Colon (tissue), 2 donors: ENCODE results near the gene IPO9.

ENCODE experiments used
- FAIRE-seq: peaks from 2 replicates; lab custom pipeline; 2012; peaks lifted over from hg19 to GRCh38; lab: Jason Lieb, UNC
- donor health status: control.
- donor health status: control.

IPO9 gene

DNA sequence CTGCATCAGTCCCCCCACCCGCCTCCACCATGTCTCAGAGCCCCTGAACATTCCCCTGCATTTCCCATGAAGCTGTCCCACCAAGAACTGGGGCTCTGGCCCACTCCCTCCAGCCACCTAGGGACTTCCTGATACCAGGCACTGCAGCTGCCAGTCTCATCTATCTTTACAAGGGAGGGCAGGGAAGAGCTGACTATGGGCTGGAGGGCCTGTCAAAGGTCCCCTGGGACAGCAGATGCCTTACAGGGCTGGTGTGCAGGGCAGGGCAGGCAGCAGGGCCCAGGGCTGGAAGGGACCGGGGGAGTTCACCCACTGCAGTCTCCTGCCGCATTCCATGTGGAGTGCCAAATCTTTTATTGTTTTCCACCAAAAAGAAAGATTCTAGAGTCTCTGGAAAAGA lies 77.4 kb downstream of the IPO9 start:
- FAIRE-seq: no peak

DNA sequence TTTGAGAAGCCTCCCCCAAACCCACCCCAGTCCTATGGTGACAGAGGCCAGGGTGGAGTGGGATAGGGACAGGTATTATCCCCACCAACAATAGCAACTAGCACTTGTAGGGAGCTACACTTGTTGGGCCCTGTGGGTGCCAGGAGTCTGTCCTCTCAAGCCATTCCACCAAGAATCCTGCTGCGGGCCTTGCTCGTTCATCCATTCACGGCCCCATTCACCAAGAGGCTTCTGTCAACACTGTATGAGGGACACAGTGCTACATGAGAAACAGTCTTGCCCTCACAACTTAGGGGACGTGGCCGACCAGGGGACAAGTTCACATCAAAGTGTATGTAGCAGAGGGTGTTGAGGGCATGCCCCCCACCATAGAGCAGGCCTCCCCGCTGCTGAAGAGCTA lies 78.7 kb downstream of the IPO9 start:
- no peak for FAIRE-seq

DNA sequence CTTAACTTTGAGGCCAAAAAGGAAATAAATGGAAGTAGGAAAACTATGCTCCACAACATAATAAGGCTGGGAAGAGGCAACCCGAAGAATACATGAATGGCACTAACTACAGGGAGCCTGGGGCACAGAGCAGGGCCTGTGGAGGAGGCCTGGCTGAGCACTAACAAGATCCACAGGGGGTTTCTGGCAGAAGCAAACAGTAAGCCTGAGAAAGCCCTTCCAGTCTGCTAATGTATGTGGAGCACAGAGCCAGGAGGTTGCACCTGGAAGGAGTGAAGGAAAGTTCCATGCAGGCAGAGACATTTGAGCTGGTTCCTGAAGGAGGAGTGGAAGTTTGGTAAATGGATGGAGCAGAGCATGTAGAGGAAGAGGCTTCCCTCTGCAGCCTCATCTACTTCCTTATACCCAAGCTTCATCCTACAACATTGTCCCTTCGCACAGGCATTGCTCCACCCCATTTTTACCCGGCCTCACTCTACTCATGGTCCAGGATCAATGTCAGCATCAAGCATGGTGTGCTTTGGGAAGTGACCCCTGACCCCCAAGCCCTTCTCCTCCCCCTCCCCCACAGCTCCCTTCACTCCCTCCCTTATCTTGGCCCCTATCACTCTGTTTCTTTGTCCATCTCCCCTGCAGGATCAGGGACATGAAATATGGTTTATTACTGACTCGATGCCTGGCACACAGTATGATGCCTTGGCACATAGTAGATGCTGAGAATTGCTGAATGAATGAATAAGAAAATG lies 83.0 kb downstream of the IPO9 start:
- no peak for FAIRE-seq

DNA sequence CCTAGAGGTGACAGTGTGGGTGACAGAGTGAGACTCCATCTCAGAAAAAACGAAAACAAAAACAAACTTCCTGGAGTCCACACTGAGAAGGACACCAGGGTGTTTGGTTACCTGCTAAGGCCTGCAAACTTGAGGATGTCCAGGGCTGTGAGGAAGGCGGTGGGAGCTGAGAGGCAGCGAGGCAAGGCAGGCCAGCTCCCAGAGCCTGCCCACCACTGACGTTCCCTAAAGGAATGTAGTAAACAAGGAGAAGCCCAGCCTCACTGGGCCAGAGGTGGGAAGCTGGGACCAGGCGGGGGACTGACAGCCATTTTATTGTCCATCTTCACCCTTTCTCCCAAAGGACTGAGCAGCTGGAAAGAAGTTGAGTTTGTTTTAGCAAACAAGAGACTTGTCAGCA lies 83.9 kb downstream of the IPO9 start:
- no peak for FAIRE-seq

DNA sequence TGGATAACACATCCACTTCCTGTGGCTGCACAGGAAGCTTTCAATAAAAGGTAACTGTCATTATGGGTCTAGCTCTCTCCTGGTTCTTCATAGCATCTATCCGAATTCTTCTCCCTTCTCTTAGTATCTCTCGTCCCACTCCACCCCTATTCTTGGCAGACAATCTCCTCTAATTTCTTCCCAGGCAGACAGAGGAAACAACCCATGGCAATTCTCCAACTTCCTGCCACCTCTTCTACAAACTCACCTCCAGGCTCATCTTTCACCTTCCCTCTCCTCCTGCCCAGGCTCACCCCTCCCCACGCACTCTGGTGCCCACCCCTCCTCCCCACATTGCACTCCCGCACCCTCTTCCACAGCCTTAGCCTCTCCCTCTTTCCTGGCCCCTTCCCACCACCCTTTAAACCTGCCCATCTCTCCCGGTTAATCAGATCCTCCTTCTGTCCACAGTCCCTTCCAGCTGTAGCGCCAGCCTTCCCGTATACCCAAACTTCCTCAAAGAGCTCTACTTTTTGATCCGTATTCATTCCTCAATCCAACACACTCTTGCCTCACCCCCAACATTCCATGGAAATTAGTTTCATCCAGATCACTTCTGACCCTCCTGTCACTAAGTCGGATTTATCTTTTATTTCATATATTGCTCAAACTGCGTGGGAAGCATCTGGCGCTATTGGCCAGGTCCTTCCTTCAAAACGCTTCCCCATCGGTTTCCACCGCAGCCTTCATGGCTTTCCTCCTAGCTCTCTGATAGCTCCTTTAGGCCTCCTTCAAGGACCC lies 85.7 kb downstream of the IPO9 start:
- FAIRE-seq: no peak

DNA sequence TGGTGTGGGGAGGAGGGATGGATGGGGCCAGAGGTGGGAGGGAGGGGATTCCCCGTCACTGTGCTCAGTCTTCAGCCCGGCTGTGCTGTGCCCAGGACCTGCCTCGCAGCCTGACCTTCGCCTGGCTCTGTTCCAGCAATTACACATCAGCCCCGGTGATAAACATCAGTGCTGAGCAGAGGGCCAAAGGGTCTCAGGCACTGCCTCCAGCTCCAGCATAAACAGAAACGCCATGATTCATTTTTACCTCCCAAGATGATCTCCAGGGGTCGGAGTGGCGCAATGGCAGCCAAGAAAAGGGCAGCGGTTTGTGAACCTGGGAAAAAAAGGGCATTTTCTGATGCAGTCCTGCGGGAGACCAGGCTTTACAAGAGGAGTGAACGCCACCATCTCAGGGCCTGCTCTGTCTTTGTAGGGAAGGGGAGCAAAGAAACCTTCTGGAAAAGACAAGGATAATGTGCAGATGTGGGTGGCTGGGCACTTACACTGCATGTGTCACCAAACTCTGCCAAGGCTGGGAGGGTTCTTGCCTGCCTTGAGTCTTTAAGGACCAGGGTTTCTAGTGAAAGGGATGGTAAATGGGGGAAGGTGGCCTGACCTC lies 87.8 kb downstream of the IPO9 start:
- no peak for FAIRE-seq

DNA sequence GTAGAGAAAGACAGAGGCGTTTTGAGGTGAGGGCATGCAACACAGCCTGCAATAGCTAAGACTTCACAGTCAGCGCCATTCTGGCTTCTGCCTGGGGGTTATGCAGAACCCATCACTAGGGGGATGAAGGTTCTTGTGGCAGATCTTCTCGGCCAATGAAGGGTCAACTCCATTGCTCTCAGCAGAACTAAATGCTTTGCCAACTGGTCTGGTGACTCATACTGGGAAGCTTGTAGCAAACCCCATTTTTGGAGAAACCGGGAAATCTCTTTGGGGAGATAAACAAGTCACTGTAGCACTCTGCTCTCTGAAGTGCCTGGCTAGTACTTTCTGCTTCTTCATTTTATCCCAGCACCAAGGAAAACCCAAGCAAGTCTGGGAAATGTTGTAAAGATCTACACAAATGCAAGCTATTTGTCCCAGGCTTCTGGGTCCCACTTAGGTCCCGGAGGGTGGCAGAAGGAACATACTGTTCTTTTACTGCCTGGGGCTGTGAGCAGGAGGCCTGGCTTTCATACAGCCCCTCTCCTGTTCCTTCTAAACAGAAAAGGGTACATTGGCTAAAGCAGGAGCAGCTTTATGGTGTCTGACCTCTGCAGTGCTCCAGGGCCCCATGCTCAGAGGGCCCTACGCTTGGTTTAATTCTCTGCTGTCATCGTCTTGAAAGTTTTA lies 88.5 kb downstream of the IPO9 start:
- no peak for FAIRE-seq

DNA sequence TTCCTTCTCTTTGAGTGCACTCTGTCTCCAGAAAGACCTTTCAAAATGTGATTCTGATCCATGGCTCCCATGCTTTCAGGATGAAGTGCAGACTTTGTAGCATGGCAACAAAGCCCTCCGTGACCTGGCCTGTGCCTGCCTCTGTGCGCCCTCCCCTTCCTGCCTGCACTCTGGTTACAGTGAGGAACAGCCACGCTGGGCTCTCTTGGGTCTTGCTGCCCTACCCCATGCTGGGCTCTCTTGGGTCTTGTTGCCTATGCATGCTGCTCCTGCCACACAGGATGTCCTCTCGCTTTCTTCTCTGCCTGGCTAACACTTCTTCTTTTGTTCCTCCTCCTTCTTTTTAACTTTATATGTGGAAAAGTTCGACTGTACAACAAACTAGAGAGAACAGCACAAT lies 89.4 kb downstream of the IPO9 start:
- no peak for FAIRE-seq

DNA sequence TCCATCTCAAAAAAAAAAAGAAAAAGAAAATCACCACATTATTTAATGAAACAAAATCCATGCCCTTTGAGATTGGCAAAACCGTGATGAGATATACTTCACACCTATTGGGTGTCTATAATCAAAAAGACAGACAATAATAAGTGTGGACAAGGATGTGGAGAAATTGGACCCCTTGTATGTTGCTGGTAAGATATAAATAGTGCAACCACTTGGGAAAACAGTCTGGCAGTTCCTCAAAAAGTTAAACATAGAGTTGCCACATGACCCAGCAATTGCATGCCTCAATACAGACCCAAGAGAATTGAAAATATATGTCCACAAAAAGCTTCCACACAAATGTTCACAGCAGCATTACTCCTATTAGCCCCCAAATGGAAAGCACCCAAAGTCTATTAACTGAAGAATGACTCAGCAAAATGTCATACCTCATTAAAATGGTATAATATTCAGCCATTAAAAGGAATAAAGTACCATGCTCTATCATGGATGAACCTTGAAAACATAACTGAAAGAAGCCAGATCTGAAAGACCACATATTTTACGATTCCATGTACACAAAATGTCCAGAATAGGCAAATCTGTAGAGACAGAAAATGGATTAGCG lies 93.1 kb downstream of the IPO9 start:
- FAIRE-seq: no peak

DNA sequence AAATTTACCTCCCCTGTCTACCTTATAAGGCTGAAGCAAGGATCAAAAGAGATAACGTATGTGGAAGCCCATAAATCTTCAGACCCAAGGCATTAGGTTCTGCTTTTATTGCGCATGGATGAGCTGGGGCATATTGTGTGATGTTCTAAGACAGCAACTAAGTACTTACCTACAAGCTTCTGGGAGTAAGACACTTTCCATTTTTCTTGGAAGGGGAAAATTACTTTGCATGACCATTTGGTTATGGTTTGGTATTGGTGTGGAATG lies 96.3 kb downstream of the IPO9 start:
- FAIRE-seq: no peak

DNA sequence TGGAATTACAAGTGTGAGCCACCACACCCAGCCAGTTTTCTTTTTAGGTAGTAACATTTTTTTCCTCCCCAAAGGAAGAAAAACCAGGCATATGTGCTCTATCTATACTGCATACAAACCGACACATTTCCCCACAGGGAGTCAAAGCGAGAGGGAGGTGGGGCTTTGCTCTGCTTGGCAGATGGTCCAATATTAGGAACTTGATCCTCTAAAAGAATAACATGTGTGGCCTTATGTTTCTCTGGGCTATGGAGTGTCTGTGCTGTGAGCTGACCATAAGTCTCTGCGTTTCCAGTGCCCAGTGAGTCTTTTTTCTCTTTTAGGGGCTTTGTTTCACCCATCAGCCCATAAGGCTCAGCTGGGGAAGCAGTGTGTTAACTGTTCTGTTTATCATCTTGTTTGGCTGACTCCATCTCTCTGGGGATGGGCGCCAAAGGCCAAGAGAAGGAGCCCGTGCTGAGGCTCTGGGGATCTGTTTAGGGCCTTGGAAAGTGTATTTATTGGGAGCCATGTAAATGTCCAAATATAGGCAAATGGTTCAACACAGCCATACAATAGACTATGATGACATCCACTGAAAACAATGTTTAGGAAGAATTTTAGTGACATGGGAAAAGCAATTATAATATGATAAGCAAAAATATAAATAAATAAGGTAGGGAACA lies 97.2 kb downstream of the IPO9 start:
- FAIRE-seq: no peak

DNA sequence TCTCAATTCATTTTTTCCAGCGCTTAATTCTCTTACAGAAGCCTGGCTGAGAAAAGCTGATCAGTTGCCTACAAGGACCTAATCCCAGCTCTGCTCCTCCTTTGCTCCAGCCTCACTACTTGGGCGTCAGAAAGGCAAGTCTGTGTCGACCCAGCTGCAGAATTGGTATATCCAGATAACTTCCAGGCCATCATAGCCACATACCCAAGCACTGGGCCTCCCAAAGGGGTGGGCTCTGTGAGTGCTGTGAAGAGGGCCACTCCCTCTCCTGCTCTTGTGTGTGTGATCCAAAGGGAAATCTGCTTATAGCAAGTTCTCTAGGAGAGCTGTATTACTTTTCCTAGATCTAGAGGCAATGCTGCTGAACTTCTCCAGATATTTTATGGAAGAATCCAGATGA lies 99.3 kb downstream of the IPO9 start:
- FAIRE-seq: no peak

DNA sequence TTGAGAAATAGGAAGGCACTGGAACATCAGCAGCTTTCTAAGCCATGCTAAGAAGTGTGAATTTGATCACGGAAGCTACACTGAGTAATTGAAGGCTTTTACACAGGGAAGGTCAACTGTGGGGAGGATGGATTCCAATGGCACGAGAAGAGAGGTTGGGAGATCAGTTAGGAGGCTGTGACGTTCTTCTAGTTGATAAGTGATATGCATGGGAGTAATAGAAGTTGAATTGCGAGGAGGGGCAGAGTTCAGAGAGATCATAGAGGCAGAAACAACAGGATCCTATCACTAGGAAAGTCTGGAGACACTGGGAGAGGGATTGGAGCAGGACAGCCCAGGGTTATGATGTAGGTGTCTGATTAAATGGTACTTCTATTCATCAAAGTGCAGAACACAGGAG lies 101.2 kb downstream of the IPO9 start:
- no peak for FAIRE-seq

DNA sequence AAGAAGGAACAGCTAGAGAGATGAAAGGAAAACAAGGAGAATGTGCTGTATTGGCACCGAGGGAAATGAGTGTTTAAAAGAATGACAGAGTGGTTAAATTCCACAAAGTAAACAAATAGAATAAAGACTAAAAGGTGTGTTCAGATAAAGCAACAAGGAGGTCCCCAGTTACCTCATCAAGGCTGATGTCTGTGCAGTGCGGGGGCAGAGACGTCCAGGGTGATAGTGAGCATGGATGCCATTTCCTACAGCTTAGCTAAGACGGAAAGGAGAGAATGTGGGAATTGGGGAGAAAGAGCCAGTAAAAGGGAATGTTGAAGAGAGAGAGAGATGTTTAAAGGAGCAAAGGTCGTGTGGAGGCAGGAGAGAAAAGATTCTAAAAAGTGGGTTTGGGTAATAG lies 101.8 kb downstream of the IPO9 start:
- FAIRE-seq: no peak
